AG10803 (cell line): ENCODE measurements around the gene NCL.
"Not testable (repeated sequence)": the region's sequence is repeated elsewhere in the genome, so short reads cannot be mapped to it uniquely, and the experiment has no call there.

ENCODE experiments used
- DNase-seq: peaks from one replicate; pipeline ENCODE4 v3.0.0; 2010; ENCODE audit warnings: low read depth
- H3K4me3 ChIP-seq: 2 replicates; pipeline ENCODE4 v1.5.1; 2011; ENCODE audit warnings: mild to moderate bottlenecking, low read length, control low read depth
- CTCF ChIP-seq: conservative IDR thresholded peaks from 2 replicates; pipeline ENCODE4 v1.5.1; 2011; ENCODE audit warnings: mild to moderate bottlenecking, low read length, control low read depth, inconsistent platforms

Gene NCL

GRCh38 chr2:231452799-231453508 lies 11.3 kb downstream of the NCL start:
- TF ChIP-seq CTCF, result no peak
- H3K4me3 ChIP-seq, result no peak overlapping the region
- DNase-seq, result no peak

- no peak for TF ChIP-seq CTCF
- no peak for DNase-seq
- no peak overlapping the region for H3K4me3 ChIP-seq
Observed at GRCh38 chr2:231450548-231450989, 13.7 kb downstream of the NCL start.

GRCh38 chr2:231449503-231450054 lies 14.7 kb downstream of the NCL start:
- no peak for TF ChIP-seq CTCF
- no peak overlapping the region for H3K4me3 ChIP-seq
- DNase-seq, result no peak

GRCh38 chr2:231436957-231437356 lies 27.3 kb downstream of the NCL start:
- DNase-seq, result no peak
- TF ChIP-seq CTCF, result no peak
- no peak overlapping the region for H3K4me3 ChIP-seq

- no peak for DNase-seq
- H3K4me3 ChIP-seq, result no peak overlapping the region
- TF ChIP-seq CTCF, result no peak
Observed at GRCh38 chr2:231433990-231434389, 30.3 kb downstream of the NCL start.

- no peak for DNase-seq
- H3K4me3 ChIP-seq, result no peak overlapping the region
- TF ChIP-seq CTCF, result no peak
Observed at GRCh38 chr2:231431606-231432005, 32.7 kb downstream of the NCL start.

GRCh38 chr2:231430437-231430836 lies 33.8 kb downstream of the NCL start:
- not testable (repeated sequence) for H3K4me3 ChIP-seq, DNase-seq
